Brain microvascular endothelial cell (primary cell): ENCODE data around the gene ARHGEF4.

Source experiments
- DNase-seq: peaks from one replicate; pipeline ENCODE4 v3.0.0-alpha.2; 2020
- H3K27ac ChIP-seq: fragments of 250-450 bp; sonication (Bioruptor Pico); 2 replicates; pipeline ENCODE4 v1.5.1; 2020; ENCODE audit warnings: mild to moderate bottlenecking, moderate library complexity
- H3K27me3 ChIP-seq: fragments of 250-450 bp; sonication (Bioruptor Pico); replicated peaks from 2 replicates; pipeline ENCODE4 v1.5.1; 2020; ENCODE audit warnings: mild to moderate bottlenecking
- H3K36me3 ChIP-seq: fragments of 250-450 bp; sonication (Bioruptor Pico); replicated peaks from 2 replicates; pipeline ENCODE4 v1.5.1; 2020; ENCODE audit warnings: mild to moderate bottlenecking
- H3K4me3 ChIP-seq: 2 replicates; pipeline ENCODE4 v1.5.1; 2011; ENCODE audit warnings: low read depth, mild to moderate bottlenecking, control low read depth, low read length, moderate library complexity
- CTCF ChIP-seq: IDR thresholded peaks from 2 replicates; pipeline ENCODE4 v1.5.1; 2011; ENCODE audit warnings: low read depth, mild to moderate bottlenecking, moderate library complexity, low read length, control low read depth, inconsistent platforms; ENCODE audit errors: missing control alignments
- in situ Hi-C: cut with HindIII; loops from 2 replicates; pipeline ENCODE4 v1.10.0; 2017; ENCODE audit warnings: low sequenced_read_pairs, low pct_ligation_motif_present

ARHGEF4 gene

GRCh38 chr2:130998561-130998960 lies 161.8 kb downstream of the ARHGEF4 start:
- no peak for TF ChIP-seq CTCF
- H3K27me3 ChIP-seq, result no peaks in the 10 kb centered on the region

GRCh38 chr2:131004446-131005209 lies 167.9 kb downstream of the ARHGEF4 start:
- no peak for DNase-seq
- Histone ChIP-seq H3K27me3 (no peaks in the 10 kb centered on the region), H3K4me3 (no peak overlapping the region), H3K27ac (no peak overlapping the region), H3K36me3 (no peaks in the 10 kb centered on the region)
- TF ChIP-seq CTCF, result no peak
- in situ Hi-C loops, result no loop called here

More at GRCh38 chr2:130998561-130998960, 161.8 kb downstream of the ARHGEF4 start:
- no peak for DNase-seq
- in situ Hi-C loops, result no loop called here
- H3K36me3 ChIP-seq, result no peaks in the 10 kb centered on the region
- no peak overlapping the region for H3K27ac ChIP-seq
- no peak overlapping the region for H3K4me3 ChIP-seq

- DNase-seq, result no peak
- no peak for TF ChIP-seq CTCF
- Histone ChIP-seq H3K27me3 (no peaks in the 10 kb centered on the region), H3K4me3 (no peak overlapping the region), H3K36me3 (no peaks in the 10 kb centered on the region), H3K27ac (no peak overlapping the region)
- in situ Hi-C loops, result no loop called here
These were observed 168.7 kb downstream of the ARHGEF4 start for GRCh38 chr2:131005216-131005935.

- Histone ChIP-seq H3K36me3 (no peaks in the 10 kb centered on the region), H3K4me3 (no peak overlapping the region), H3K27me3 (no peaks in the 10 kb centered on the region), H3K27ac (no peak overlapping the region)
- in situ Hi-C loops, result no loop called here
- no peak for TF ChIP-seq CTCF
- no peak for DNase-seq
These were observed 169.8 kb downstream of the ARHGEF4 start for GRCh38 chr2:131006561-131006960.

- Histone ChIP-seq H3K36me3 (no peaks in the 10 kb centered on the region), H3K27me3 (no peaks in the 10 kb centered on the region), H3K27ac (no peak overlapping the region), H3K4me3 (no peak overlapping the region)
- no peak for TF ChIP-seq CTCF
- DNase-seq, result no peak
- in situ Hi-C loops, result no loop called here
These were observed 172.3 kb downstream of the ARHGEF4 start for GRCh38 chr2:131008967-131009366.
